ENCODE data around the gene CT55. TPM values are rescaled to one million over a fixed set of nuclear protein-coding genes. Genes with fewer than 3 reads are reported as not detected.

Gene CT55
- total RNA-seq (2022; extraction: Qiagen RNA extraction), result not detected in 5 replicates

GRCh38 chrX:135170877-135171519 lies at the start of gene CT55:
CT55 (minus strand) TSS chrX:135171398; CDS start chrX:135171171, 227 bp downstream.

GRCh38 chrX:135120056-135120576 lies 51.1 kb downstream of the CT55 start, which contains the start of gene ETDB:
ETDB (minus strand) TSS chrX:135120526; CDS start chrX:135119261, 1,265 bp downstream.

Other genes with a start within 250 kb of the CT55 start
- 0.06 to 0.08 TPM (median 0.06 TPM) in 4 of 5 replicates, not detected in the other for gene SMIM10, start 180.4 kb downstream of the CT55 start, total RNA-seq (2022; extraction: Qiagen RNA extraction)
- gene RTL8B, start 148.9 kb downstream of the CT55 start, total RNA-seq (2022; extraction: Qiagen RNA extraction), result 6.3 to 10.6 TPM (median 9.3 TPM) in 5 replicates
- gene RTL8C, start 139.0 kb downstream of the CT55 start, total RNA-seq (2022; extraction: Qiagen RNA extraction), result 143 to 230 TPM (median 208 TPM) in 5 replicates
- gene RTL8A, start 119.3 kb downstream of the CT55 start, total RNA-seq (2022; extraction: Qiagen RNA extraction), result 155 to 199 TPM (median 196 TPM) in 5 replicates
- 0.04 to 0.08 TPM (median 0.05 TPM) in 4 of 5 replicates, not detected in the other for gene SMIM10L2B, start 72.7 kb downstream of the CT55 start, total RNA-seq (2022; extraction: Qiagen RNA extraction)
- not detected in 5 replicates for gene ETDB, start 50.9 kb downstream of the CT55 start, total RNA-seq (2022; extraction: Qiagen RNA extraction)
- not detected in 5 replicates for gene ETDA, start 80.7 kb upstream of the CT55 start, total RNA-seq (2022; extraction: Qiagen RNA extraction)
- gene ETDC, start 138.1 kb upstream of the CT55 start, total RNA-seq (2022; extraction: Qiagen RNA extraction), result not detected in 5 replicates
- gene ZNF75D, start 172.7 kb upstream of the CT55 start, total RNA-seq (2022; extraction: Qiagen RNA extraction), result 2.5 to 3.1 TPM (median 2.7 TPM) in 5 replicates
- 3.1 to 4.8 TPM (median 4.1 TPM) in 5 replicates for gene ZNF449, start 173.4 kb upstream of the CT55 start, total RNA-seq (2022; extraction: Qiagen RNA extraction)

Measured in A549 treated with dexamethasone at 1 μM for 4 hours (cell line).